GM18951 (cell line): Measurements from ENCODE around the gene RAD51B.

Experiments
- POLR2A ChIP-seq: IDR thresholded peaks from 4 replicates; pipeline ENCODE4 v1.6.1; 2011; ENCODE audit warnings: mild to moderate bottlenecking; ENCODE audit not compliant: insufficient read length, insufficient read depth; ENCODE audit errors: extremely low read depth
- in situ Hi-C: fragments of 300-500 bp; cut with MboI; formaldehyde crosslinking; loops from one replicate; pipeline ENCODE4 v1.12.0; 2022; ENCODE audit warnings: low sequenced_read_pairs, mixed read lengths, inconsistent platforms; ENCODE audit not compliant: unreplicated experiment

RAD51B gene

GRCh38 chr14:68770553-68771286, 951.1 kb downstream of the RAD51B start:
- TF ChIP-seq POLR2A: no peak

GRCh38 chr14:68771631-68772030, 952.1 kb downstream of the RAD51B start:
- in situ Hi-C loops: no loop called here
- TF ChIP-seq POLR2A: no peak

More at GRCh38 chr14:68770553-68771286, 951.1 kb downstream of the RAD51B start:
- in situ Hi-C loops: no loop called here

DNA sequence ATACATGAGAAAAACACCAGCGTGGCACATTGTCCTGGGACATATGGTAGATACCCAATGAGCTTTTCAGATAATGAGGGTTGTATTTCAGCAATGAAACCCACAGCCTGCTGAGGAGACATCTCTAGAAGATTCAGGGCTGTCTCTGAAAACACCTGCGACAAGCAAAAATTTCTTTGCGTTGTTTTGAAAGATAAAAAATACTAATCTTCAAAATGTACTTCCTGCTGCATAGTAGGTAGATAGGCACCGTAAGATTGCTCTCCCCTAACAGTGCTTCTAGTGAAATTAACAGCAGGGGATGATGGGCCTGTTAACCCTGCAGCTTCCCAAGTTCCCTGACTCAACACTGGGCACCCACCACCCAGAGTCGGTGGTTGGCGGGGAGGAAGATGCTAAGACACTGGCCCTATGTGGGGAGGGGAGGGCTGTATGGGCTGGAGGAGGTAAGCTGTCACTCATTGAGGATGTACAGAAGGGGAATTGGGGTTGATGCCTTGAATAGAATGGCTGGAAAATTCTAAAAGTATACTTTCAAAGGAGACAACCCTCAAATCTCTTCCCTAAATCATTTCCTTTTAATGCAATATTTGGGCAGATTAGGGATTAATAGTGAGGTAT, 953.3 kb downstream of the RAD51B start:
- in situ Hi-C loops: no loop called here
- TF ChIP-seq POLR2A: no peak

GRCh38 chr14:68774771-68775613, 955.4 kb downstream of the RAD51B start:
- in situ Hi-C loops: no loop called here
- TF ChIP-seq POLR2A: no peak

GRCh38 chr14:68775614-68776126, 956.1 kb downstream of the RAD51B start:
- in situ Hi-C loops: no loop called here
- no peak for TF ChIP-seq POLR2A

GRCh38 chr14:68777644-68778043, 958.1 kb downstream of the RAD51B start:
- TF ChIP-seq POLR2A: no peak
- in situ Hi-C loops: no loop called here
